Liver (tissue), 9 donors: Measurements from ENCODE around the gene PHF21B. TPM values are rescaled to one million over a fixed set of nuclear protein-coding genes. Genes with fewer than 3 reads are reported as not detected.

Experiments
- DNase-seq: peaks from one replicate; pipeline ENCODE4 v3.0.0-alpha.2; 2017; ENCODE audit warnings: low spot score
- H3K27ac ChIP-seq, 2 donors: one replicate each; pipeline ENCODE4 v1.7.0; 2013; ENCODE audit warnings: inconsistent platforms in 2 of 2, low read length in 2 of 2, control low read depth in 1 of 2, low read depth in 1 of 2, mild to moderate bottlenecking in 1 of 2
- H3K27me3 ChIP-seq, 4 donors: one replicate each; pipeline versions ENCODE4 v1.6.1 to v1.7.0; 2013; ENCODE audit warnings: low read length in 3 of 4, inconsistent platforms in 1 of 4, mild to moderate bottlenecking in 1 of 4, moderate library complexity in 1 of 4; ENCODE audit not compliant: control insufficient read depth in 4 of 4, insufficient read depth in 4 of 4
- H3K36me3 ChIP-seq, 4 donors: one replicate each; pipeline versions ENCODE4 v1.6.1 to v1.7.0; 2013; ENCODE audit warnings: low read length in 3 of 4, mild to moderate bottlenecking in 3 of 4, low read depth in 1 of 4, moderate library complexity in 1 of 4; ENCODE audit not compliant: control insufficient read depth in 4 of 4, insufficient read depth in 3 of 4
- H3K4me1 ChIP-seq, 4 donors: one replicate each; pipeline versions ENCODE4 v1.6.1 to v1.7.0; 2013; ENCODE audit warnings: low read length in 3 of 4, mild to moderate bottlenecking in 3 of 4, moderate library complexity in 1 of 4; ENCODE audit not compliant: control insufficient read depth in 4 of 4, insufficient read depth in 4 of 4
- H3K4me3 ChIP-seq, 3 donors: one replicate each; pipeline versions ENCODE4 v1.6.1 to v1.7.0; 2013; ENCODE audit warnings: low read length in 3 of 3, control low read depth in 1 of 3, low read depth in 1 of 3, mild to moderate bottlenecking in 1 of 3
- H3K9ac ChIP-seq, 2 donors: one replicate each; pipeline ENCODE4 v1.7.0; 2013; ENCODE audit warnings: low read length in 2 of 2, mild to moderate bottlenecking in 2 of 2, moderate library complexity in 2 of 2, control low read depth in 1 of 2, low read depth in 1 of 2
- H3K9me3 ChIP-seq, 4 donors: one replicate each; pipeline versions ENCODE4 v1.6.1 to v1.7.0; 2013; ENCODE audit warnings: low read length in 3 of 4; ENCODE audit not compliant: control insufficient read depth in 4 of 4
- ATF3 ChIP-seq: IDR thresholded peaks from 2 replicates; pipeline ENCODE4 v1.6.1; 2016; ENCODE audit warnings: antibody characterized with exemption
- CTCF ChIP-seq: fragments of 150-350 bp; IDR thresholded peaks from 2 replicates; pipeline ENCODE4 v1.5.1; 2017; ENCODE audit warnings: improper control_type of control experiment, low read depth, low read length; ENCODE audit not compliant: missing input control
- EGR1 ChIP-seq, 2 donors: IDR thresholded peaks; 2 replicates each; pipeline ENCODE4 v1.6.1; 2016 to 2018; ENCODE audit warnings: antibody characterized with exemption in 2 of 2, low read depth in 2 of 2
- FOXA1 ChIP-seq: IDR thresholded peaks from 2 replicates; pipeline ENCODE4 v1.6.1; 2016; ENCODE audit warnings: antibody characterized with exemption
- FOXA2 ChIP-seq: IDR thresholded peaks from 2 replicates; pipeline ENCODE4 v1.6.1; 2016; ENCODE audit warnings: antibody characterized with exemption
- HNF4A ChIP-seq, 2 donors: conservative IDR thresholded peaks; 2 replicates each; pipeline ENCODE4 v1.6.1; 2016; ENCODE audit warnings: antibody characterized with exemption in 2 of 2, mild to moderate bottlenecking in 2 of 2
- HNF4G ChIP-seq: IDR thresholded peaks from 2 replicates; pipeline ENCODE4 v1.6.1; 2016; ENCODE audit warnings: antibody characterized with exemption
- JUND ChIP-seq, 2 donors: IDR thresholded peaks; 2 replicates each; pipeline ENCODE4 v1.6.1; 2016; ENCODE audit warnings: antibody characterized with exemption in 2 of 2
- MAX ChIP-seq: IDR thresholded peaks from 2 replicates; pipeline ENCODE4 v1.6.1; 2016; ENCODE audit warnings: antibody characterized with exemption
- NR2F2 ChIP-seq: IDR thresholded peaks from 2 replicates; pipeline ENCODE4 v1.6.1; 2016; ENCODE audit warnings: antibody characterized with exemption
- RAD21 ChIP-seq, 2 donors: IDR thresholded peaks; 2 replicates each; pipeline ENCODE4 v1.6.1; 2016; ENCODE audit warnings: antibody characterized with exemption in 2 of 2, mild to moderate bottlenecking in 2 of 2
- REST ChIP-seq: IDR thresholded peaks from 2 replicates; pipeline ENCODE4 v1.6.1; 2016; ENCODE audit warnings: antibody characterized with exemption, mild to moderate bottlenecking
- RXRA ChIP-seq, 2 donors: IDR thresholded peaks; 2 replicates each; pipeline ENCODE4 v1.6.1; 2017 to 2018; ENCODE audit warnings: antibody characterized with exemption in 2 of 2, mild to moderate bottlenecking in 1 of 2
- SP1 ChIP-seq: IDR thresholded peaks from 2 replicates; pipeline ENCODE4 v1.6.1; 2018; ENCODE audit warnings: antibody characterized with exemption, mild to moderate bottlenecking
- TAF1 ChIP-seq: conservative IDR thresholded peaks from 2 replicates; pipeline ENCODE4 v1.6.1; 2016; ENCODE audit warnings: antibody characterized with exemption, mild to moderate bottlenecking
- YY1 ChIP-seq: IDR thresholded peaks from 2 replicates; pipeline ENCODE4 v1.6.1; 2016; ENCODE audit warnings: antibody characterized with exemption, mild to moderate bottlenecking
- ZBTB33 ChIP-seq: IDR thresholded peaks from 2 replicates; pipeline ENCODE4 v1.6.1; 2016; ENCODE audit warnings: antibody characterized with exemption
- WGBS: extraction: QIAGEN DNeasy Blood & Tissue Kit; methylation state at CpG from one replicate; pipeline ENCODE4 v1.1.7; 2013; 5-methylcytosine and 5-hydroxymethylcytosine counted together
- polyA plus RNA-seq, 2 donors: library from polyadenylated mRNA; stranded (reverse) in 1 of 2; unstranded in 1 of 2; fragments of 200-250 nt in 1 of 2; fragments of >200 nt in 1 of 2; fragmentation: Nextera tagmentation in 1 of 2; extraction: Ambion mirVana in 1 of 2; gene quantifications; one replicate each; pipeline versions ENCODE4 v1.2.1 to v1.2.3, GENCODE V29; 2013 to 2015
- total RNA-seq, 2 donors: library from RNA; depleted of rRNA; stranded (reverse); fragments of >200 nt; gene quantifications; one replicate each; pipeline ENCODE4 v1.2.3, GENCODE V29; 2014
- donor health status: healthy.
- donor health status: healthy.
- donor health status: healthy.
- donor health status: healthy.
- donor health status: healthy.

The PHF21B gene
- total and polyA plus RNA-seq, 4 donors, result not detected

GRCh38 chr22:44892243-44892642 is 117.6 kb downstream of the PHF21B start:
- H3K4me1 ChIP-seq, result no peaks in the 10 kb centered on the region
- no peaks in the 10 kb centered on the region for H3K9me3 ChIP-seq
- no peak overlapping the region for H3K27ac ChIP-seq
- no peaks in the 10 kb centered on the region for H3K27me3 ChIP-seq
- H3K9ac ChIP-seq, result no peak overlapping the region
- no peaks in the 10 kb centered on the region for H3K36me3 ChIP-seq
- no peak overlapping the region for H3K4me3 ChIP-seq
- 74% methylated on average over 13 of the region's 13 CpGs for WGBS
- no peak for DNase-seq
- TF ChIP-seq YY1 (no peak), CTCF (no peak), EGR1 (IDR thresholded peaks at IDR 0.05; ENCODE audit: low read depth in 2 of 2) (no peak), ATF3 (no peak), REST (no peak), HNF4A (conservative IDR thresholded peaks at IDR 0.05) (no peak), TAF1 (no peak), HNF4G (no peak), RAD21 (IDR thresholded peaks at IDR 0.05) (no peak), ZBTB33 (no peak), RXRA (IDR thresholded peaks at IDR 0.05) (no peak), NR2F2 (no peak), JUND (IDR thresholded peaks at IDR 0.05) (no peak), FOXA2 (no peak), SP1 (no peak), MAX (no peak), FOXA1 (no peak)

GRCh38 chr22:44891791-44892190 is 118.0 kb downstream of the PHF21B start:
- H3K4me3 ChIP-seq, result no peak overlapping the region
- no peaks in the 10 kb centered on the region for H3K27me3 ChIP-seq
- no peaks in the 10 kb centered on the region for H3K36me3 ChIP-seq
- DNase-seq, result no peak
- H3K9ac ChIP-seq, result no peak overlapping the region
- no peak for TF ChIP-seq ATF3
- TF ChIP-seq HNF4A (conservative IDR thresholded peaks at IDR 0.05), result no peak
- TF ChIP-seq YY1, result no peak
- TF ChIP-seq HNF4G, result no peak
- no peak for TF ChIP-seq RXRA (IDR thresholded peaks at IDR 0.05)
- WGBS, result 83% methylated on average over 11 of the region's 11 CpGs
- H3K9me3 ChIP-seq, result no peaks in the 10 kb centered on the region
- H3K27ac ChIP-seq, result no peak overlapping the region
- no peaks in the 10 kb centered on the region for H3K4me1 ChIP-seq
